Smooth muscle cell (in vitro differentiated cells): ENCODE measurements around the gene KCNK10. TPM values are rescaled to one million over a fixed set of nuclear protein-coding genes. Genes with fewer than 3 reads are reported as not detected.

Experiments used
- DNase-seq: peaks from one replicate; lab custom pipeline; 2025; ENCODE audit not compliant: unreplicated experiment; lab: John Stamatoyannopoulos, UW
- H2AFZ ChIP-seq: fragments of 200-600 bp; sonication (generic); 2 replicates; pipeline ENCODE4 v1.6.0; 2016; ENCODE audit warnings: antibody characterized with exemption, low read depth, mild to moderate bottlenecking
- H3F3A ChIP-seq: fragments of 200-600 bp; sonication (generic); 2 replicates; pipeline ENCODE4 v1.6.0; 2017; ENCODE audit warnings: antibody characterized with exemption, low read depth
- H3K27ac ChIP-seq: fragments of 200-600 bp; sonication (generic); 2 replicates; pipeline ENCODE4 v1.5.1; 2016; ENCODE audit warnings: low read depth, mild to moderate bottlenecking
- H3K27me3 ChIP-seq: fragments of 200-600 bp; sonication (generic); 2 replicates; pipeline ENCODE4 v1.6.1; 2016; ENCODE audit warnings: low read depth, mild to moderate bottlenecking
- H3K36me3 ChIP-seq: fragments of 200-600 bp; sonication (generic); 2 replicates; pipeline ENCODE4 v1.5.1; 2016; ENCODE audit warnings: low read depth
- H3K4me1 ChIP-seq: fragments of 200-600 bp; sonication (generic); 2 replicates; pipeline ENCODE4 v1.5.1; 2016; ENCODE audit warnings: low read depth
- H3K4me2 ChIP-seq: fragments of 200-600 bp; sonication (generic); 2 replicates; pipeline ENCODE4 v1.6.0; 2016; ENCODE audit warnings: mild to moderate bottlenecking
- H3K4me3 ChIP-seq: fragments of 200-600 bp; sonication (generic); 2 replicates; pipeline ENCODE4 v1.5.1; 2016; ENCODE audit warnings: mild to moderate bottlenecking
- H3K79me2 ChIP-seq: fragments of 200-600 bp; sonication (generic); 2 replicates; pipeline ENCODE4 v1.6.0; 2016; ENCODE audit warnings: low read depth, mild to moderate bottlenecking
- H3K9ac ChIP-seq: fragments of 200-600 bp; sonication (generic); 2 replicates; pipeline ENCODE4 v1.6.0; 2016; ENCODE audit warnings: low read depth
- H3K9me3 ChIP-seq: fragments of 200-600 bp; sonication (generic); replicated peaks from 2 replicates; pipeline ENCODE4 v1.5.1; 2016; ENCODE audit warnings: low read depth
- H4K20me1 ChIP-seq: fragments of 200-600 bp; sonication (generic); 2 replicates; pipeline ENCODE4 v1.6.0; 2016; ENCODE audit warnings: low read depth
- WGBS: methylation state at CpG from one replicate; pipeline ENCODE4 v1.1.7; 2016; ENCODE audit warnings: low lambda C conversion rate; 5-methylcytosine and 5-hydroxymethylcytosine counted together
- polyA plus RNA-seq: library from polyadenylated mRNA; unstranded; fragments of >200 nt; fragmentation: Nextera tagmentation; extraction: Ambion mirVana; gene quantifications from 2 replicates; pipeline ENCODE4 v1.2.1, GENCODE V29; 2016
- total RNA-seq: library from RNA; depleted of rRNA; stranded (reverse); fragments of >200 nt; gene quantifications from 2 replicates; pipeline ENCODE4 v1.2.3, GENCODE V29; 2014
- TF ChIP-seq, protein P1 (sequence below): fragments of 200-600 bp; sonication (generic); IDR thresholded peaks from 2 replicates; pipeline ENCODE4 v1.5.1; 2017; ENCODE audit warnings: borderline replicate concordance, mild to moderate bottlenecking, antibody characterized with exemption; ENCODE audit not compliant: insufficient read depth, poor library complexity, severe bottlenecking

KCNK10 gene
- total and polyA plus RNA-seq, 2 experiments from 2014 or later, result not detected

DNA sequence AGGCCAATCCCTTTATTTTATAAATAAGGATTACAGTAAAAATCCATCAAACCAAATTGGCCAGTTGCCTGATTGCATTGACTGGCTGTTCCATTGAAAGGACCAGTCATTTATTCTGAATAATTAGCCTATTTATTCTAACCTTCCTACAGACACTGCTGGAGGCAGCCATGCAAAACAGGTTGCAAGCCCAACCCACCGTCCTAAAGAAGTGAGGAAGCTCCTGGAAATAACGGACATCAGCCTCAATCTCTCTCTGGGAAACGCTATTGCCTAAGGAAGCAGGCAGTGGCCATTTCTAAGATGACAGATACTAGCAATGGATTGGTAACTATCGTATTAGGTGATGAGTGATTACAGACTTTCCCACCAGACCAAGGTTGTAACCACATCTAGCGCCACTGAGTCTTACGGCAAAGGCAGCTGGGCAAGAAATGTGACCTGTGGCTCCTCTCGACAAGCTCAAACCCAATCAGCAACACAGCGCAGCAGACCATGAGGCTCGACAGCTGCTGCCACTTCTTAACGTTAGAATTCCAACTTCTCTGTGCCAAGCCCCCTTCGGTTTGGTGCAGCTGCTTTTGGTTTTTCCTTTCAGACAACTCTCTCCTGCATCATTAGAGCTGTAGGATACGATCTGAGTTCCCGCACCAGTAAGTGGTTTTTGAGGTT is 134.2 kb downstream of the KCNK10 start:
- Histone ChIP-seq H3K36me3 (no peaks in the 10 kb centered on the region), H3K79me2 (no peaks in the 10 kb centered on the region), H3K27ac (no peak overlapping the region), H3K4me1 (peaks cover 21% of the 10 kb centered on the region), H3K4me2 (peak overlapping the region; percentile 79), H3K9me3 (no peaks in the 10 kb centered on the region), H3K9ac (no peak overlapping the region), H3K27me3 (no peaks in the 10 kb centered on the region), H4K20me1 (no peaks in the 10 kb centered on the region), H3K4me3 (peak overlapping the region; percentile 35), H3F3A (peaks cover 10% of the 10 kb centered on the region), H2AFZ (peak overlapping the region; percentile 67)
- TF ChIP-seq, protein P1, sequence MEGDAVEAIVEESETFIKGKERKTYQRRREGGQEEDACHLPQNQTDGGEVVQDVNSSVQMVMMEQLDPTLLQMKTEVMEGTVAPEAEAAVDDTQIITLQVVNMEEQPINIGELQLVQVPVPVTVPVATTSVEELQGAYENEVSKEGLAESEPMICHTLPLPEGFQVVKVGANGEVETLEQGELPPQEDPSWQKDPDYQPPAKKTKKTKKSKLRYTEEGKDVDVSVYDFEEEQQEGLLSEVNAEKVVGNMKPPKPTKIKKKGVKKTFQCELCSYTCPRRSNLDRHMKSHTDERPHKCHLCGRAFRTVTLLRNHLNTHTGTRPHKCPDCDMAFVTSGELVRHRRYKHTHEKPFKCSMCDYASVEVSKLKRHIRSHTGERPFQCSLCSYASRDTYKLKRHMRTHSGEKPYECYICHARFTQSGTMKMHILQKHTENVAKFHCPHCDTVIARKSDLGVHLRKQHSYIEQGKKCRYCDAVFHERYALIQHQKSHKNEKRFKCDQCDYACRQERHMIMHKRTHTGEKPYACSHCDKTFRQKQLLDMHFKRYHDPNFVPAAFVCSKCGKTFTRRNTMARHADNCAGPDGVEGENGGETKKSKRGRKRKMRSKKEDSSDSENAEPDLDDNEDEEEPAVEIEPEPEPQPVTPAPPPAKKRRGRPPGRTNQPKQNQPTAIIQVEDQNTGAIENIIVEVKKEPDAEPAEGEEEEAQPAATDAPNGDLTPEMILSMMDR, result no peak
- DNase-seq, result no peak
- WGBS, result 21% methylated on average over 13 of the region's 13 CpGs

GRCh38 chr14:88185843-88186242 is 137.2 kb downstream of the KCNK10 start:
- TF ChIP-seq, protein P1, result no peak
- no peaks in the 10 kb centered on the region for H3K9me3 ChIP-seq
- H3K4me1 ChIP-seq, result peaks cover 16% of the 10 kb centered on the region
- no peak overlapping the region for H3K4me3 ChIP-seq
- WGBS, result 91% methylated on average over 22 of the region's 22 CpGs
- H3K27ac ChIP-seq, result no peak overlapping the region
- no peak overlapping the region for H3K4me2 ChIP-seq
- H3K79me2 ChIP-seq, result no peaks in the 10 kb centered on the region
- H3F3A ChIP-seq, result peaks cover 10% of the 10 kb centered on the region
- no peak for DNase-seq
- H2AFZ ChIP-seq, result no peak overlapping the region
- H3K27me3 ChIP-seq, result no peaks in the 10 kb centered on the region
- H3K9ac ChIP-seq, result no peak overlapping the region
- H3K36me3 ChIP-seq, result no peaks in the 10 kb centered on the region
- H4K20me1 ChIP-seq, result no peaks in the 10 kb centered on the region

DNA sequence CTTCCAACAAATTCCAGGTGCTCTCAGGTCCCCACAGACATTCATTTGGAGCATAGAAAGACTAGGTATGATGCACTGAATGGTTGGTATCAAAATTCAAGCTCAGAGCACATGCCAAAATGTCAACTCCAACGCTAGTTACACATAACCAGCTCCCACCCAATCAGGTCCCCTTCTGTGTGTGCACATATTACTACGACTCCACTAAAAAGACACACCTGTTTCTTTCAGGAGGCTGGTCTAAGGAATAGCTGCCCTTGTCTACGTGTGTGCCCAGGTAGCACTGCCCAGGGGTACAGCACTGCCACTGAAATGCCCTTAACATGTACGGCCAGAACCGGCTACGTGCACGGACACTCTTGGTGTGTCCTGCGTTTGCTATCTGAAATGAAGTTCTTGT is 138.1 kb downstream of the KCNK10 start:
- H3K9ac ChIP-seq, result no peak overlapping the region
- H3K4me2 ChIP-seq, result no peak overlapping the region
- H3K36me3 ChIP-seq, result no peaks in the 10 kb centered on the region
- TF ChIP-seq, protein P1, result no peak
- H3F3A ChIP-seq, result peaks cover 4% of the 10 kb centered on the region
- H3K27me3 ChIP-seq, result no peaks in the 10 kb centered on the region
- no peak overlapping the region for H3K27ac ChIP-seq
- H4K20me1 ChIP-seq, result no peaks in the 10 kb centered on the region
- no peak overlapping the region for H3K4me3 ChIP-seq
- H3K79me2 ChIP-seq, result no peaks in the 10 kb centered on the region
- H3K9me3 ChIP-seq, result no peaks in the 10 kb centered on the region
- peaks cover 15% of the 10 kb centered on the region for H3K4me1 ChIP-seq
- WGBS, result 95% methylated on average over 8 of the region's 8 CpGs
- no peak for DNase-seq
- no peak overlapping the region for H2AFZ ChIP-seq

GRCh38 chr14:88181072-88181471 is 142.0 kb downstream of the KCNK10 start:
- DNase-seq, result no peak
- Histone ChIP-seq H3K4me1 (no peaks in the 10 kb centered on the region), H3K9me3 (no peaks in the 10 kb centered on the region), H3K27me3 (no peaks in the 10 kb centered on the region), H3K9ac (no peak overlapping the region), H3K36me3 (no peaks in the 10 kb centered on the region), H3K4me2 (no peak overlapping the region), H4K20me1 (no peaks in the 10 kb centered on the region), H3F3A (no peaks in the 10 kb centered on the region), H3K27ac (no peak overlapping the region), H2AFZ (no peak overlapping the region), H3K79me2 (no peaks in the 10 kb centered on the region), H3K4me3 (no peak overlapping the region)
- TF ChIP-seq, protein P1, result no peak
- WGBS, result 62% methylated on average over 5 of the region's 5 CpGs
